Calu3 (cell line): ENCODE measurements around the gene LAMB4. TPM values are rescaled to one million over a fixed set of nuclear protein-coding genes. Genes with fewer than 3 reads are reported as not detected.

Experiments
- BruUV-seq: library from RNA; stranded (reverse); fragments of 400-500 nt; replicated peaks from 2 replicates; lab custom pipeline; 2021; lab: Mats Ljungman, UMichigan
- CTCF ChIA-PET: fragments of 300-600 bp; sonication (Branson Sonifier 250); formaldehyde crosslinking; loops from one replicate; lab custom pipeline; 2022; ENCODE audit warnings: antibody characterized with exemption; lab: Charles Lee
- DNase-seq: peaks from one replicate; pipeline ENCODE4 v3.0.0; 2022
- H3K27ac Mint-ChIP-seq: one replicate; pipeline ENCODE4 v1.8.0; 2022; ENCODE audit warnings: mixed read lengths; ENCODE audit not compliant: unreplicated experiment
- H3K27me3 Mint-ChIP-seq: one replicate; pipeline ENCODE4 v1.8.0; 2022; ENCODE audit warnings: mixed read lengths; ENCODE audit not compliant: unreplicated experiment
- H3K36me3 Mint-ChIP-seq: one replicate; pipeline ENCODE4 v1.8.0; 2022; ENCODE audit warnings: mild to moderate bottlenecking, moderate library complexity, mixed read lengths; ENCODE audit not compliant: insufficient read depth, unreplicated experiment
- H3K4me1 Mint-ChIP-seq: one replicate; pipeline ENCODE4 v1.8.0; 2022; ENCODE audit warnings: mild to moderate bottlenecking, low read depth, mixed read lengths; ENCODE audit not compliant: unreplicated experiment
- H3K4me3 Mint-ChIP-seq: one replicate; pipeline ENCODE4 v1.8.0; 2022; ENCODE audit warnings: mild to moderate bottlenecking, low read depth, moderate library complexity, mixed read lengths; ENCODE audit not compliant: unreplicated experiment
- H3K9me3 Mint-ChIP-seq: one replicate; pipeline ENCODE4 v1.8.0; 2022; ENCODE audit warnings: low read depth, mixed read lengths; ENCODE audit not compliant: unreplicated experiment
- intact Hi-C: fragments of 100-400 bp; cut with micrococcal nuclease; formaldehyde crosslinking; loops from one replicate; pipeline ENCODE4 v1.10.0; 2022; ENCODE audit not compliant: unreplicated experiment
- total RNA-seq: library from RNA; stranded (reverse); gene quantifications from 2 replicates; pipeline ENCODE4 v1.2.3, GENCODE V29; 2022
- TF ChIP-seq, protein P1 (sequence below): fragments of 200-600 bp; IDR thresholded peaks from one replicate; pipeline ENCODE4 v1.8.0; 2022; ENCODE audit warnings: antibody characterized with exemption; ENCODE audit not compliant: unreplicated experiment

The LAMB4 gene
- total RNA-seq, 1 experiment from 2014 or later, result not detected

DNA sequence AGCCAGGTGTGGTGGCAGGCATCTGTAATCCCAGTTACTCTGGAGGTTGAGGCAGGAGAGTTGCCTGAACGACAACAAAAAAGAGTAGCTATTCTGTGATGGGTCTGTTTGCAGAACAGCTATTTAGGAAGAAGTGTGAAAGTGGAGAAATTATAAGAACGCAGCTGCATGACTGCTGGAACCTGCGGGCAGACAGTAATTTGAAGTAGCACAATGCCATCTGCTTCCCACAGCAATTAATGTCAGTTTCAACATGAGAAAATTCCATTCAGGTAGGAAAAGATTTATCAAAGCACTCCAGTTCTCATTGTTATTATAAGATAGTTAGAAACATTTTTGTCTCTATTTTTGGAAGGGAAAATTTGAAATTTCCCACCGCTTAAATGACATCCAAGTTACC lies 148.7 kb downstream of the LAMB4 start:
- BruUV-seq, result no TSS peak
- Mint-ChIP-seq H3K27ac (no peak overlapping the region), H3K4me1 (no peaks in the 10 kb centered on the region), H3K4me3 (no peak overlapping the region), H3K27me3 (no peaks in the 10 kb centered on the region), H3K36me3 (peaks cover 11% of the 10 kb centered on the region), H3K9me3 (no peaks in the 10 kb centered on the region)
- DNase-seq, result no peak
- intact Hi-C loops, result no loop called here
- TF ChIP-seq, protein P1, sequence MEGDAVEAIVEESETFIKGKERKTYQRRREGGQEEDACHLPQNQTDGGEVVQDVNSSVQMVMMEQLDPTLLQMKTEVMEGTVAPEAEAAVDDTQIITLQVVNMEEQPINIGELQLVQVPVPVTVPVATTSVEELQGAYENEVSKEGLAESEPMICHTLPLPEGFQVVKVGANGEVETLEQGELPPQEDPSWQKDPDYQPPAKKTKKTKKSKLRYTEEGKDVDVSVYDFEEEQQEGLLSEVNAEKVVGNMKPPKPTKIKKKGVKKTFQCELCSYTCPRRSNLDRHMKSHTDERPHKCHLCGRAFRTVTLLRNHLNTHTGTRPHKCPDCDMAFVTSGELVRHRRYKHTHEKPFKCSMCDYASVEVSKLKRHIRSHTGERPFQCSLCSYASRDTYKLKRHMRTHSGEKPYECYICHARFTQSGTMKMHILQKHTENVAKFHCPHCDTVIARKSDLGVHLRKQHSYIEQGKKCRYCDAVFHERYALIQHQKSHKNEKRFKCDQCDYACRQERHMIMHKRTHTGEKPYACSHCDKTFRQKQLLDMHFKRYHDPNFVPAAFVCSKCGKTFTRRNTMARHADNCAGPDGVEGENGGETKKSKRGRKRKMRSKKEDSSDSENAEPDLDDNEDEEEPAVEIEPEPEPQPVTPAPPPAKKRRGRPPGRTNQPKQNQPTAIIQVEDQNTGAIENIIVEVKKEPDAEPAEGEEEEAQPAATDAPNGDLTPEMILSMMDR, result no peak
- CTCF ChIA-PET, result no interaction called here

DNA sequence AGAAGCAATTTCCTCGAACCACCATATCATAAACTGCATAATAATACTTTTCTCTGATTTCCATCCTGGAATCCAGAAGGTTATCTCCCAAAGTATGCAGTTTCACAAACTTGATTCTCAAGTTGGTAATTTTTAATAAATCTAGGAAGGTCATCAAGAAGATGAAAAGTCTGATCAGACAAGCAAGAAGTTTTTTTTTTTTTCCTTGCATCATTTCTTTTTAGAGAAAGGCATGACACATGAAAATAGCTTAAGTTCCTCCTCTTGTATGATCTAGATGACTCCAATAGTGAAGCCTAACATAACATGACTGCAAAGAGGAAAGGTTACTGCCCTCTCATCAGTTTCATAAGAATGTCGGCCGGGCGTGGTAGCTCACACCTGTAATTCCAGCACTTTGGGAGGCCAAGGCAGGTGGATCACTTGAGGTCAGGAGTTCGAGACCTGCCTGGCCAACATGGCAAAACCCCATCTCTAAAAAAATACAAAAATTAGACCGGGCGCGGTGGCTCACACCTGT lies 149.4 kb downstream of the LAMB4 start:
- BruUV-seq, result no TSS peak
- intact Hi-C loops, result no loop called here

DNA sequence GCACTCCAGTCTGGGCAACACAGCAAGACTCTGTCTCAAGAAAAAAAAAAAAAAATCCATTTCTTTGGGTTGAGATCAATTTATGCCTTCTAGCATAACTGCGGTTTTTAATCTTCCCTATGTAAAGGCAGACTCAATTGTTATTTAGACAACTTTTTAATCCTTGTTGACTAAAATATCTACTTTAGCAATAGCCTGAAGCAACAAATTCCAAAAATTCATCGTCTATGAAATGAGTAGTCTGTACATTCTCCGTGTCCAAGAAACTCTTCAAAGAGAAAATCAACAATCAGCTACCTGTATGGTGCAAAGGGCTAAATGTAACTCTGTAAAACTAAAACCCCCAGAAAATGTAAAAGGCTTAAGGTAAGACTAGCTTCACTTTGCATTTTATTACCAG lies 150.0 kb downstream of the LAMB4 start:
- Mint-ChIP-seq H3K27me3 (no peaks in the 10 kb centered on the region), H3K27ac (no peak overlapping the region), H3K9me3 (no peaks in the 10 kb centered on the region), H3K4me3 (no peak overlapping the region), H3K36me3 (peaks cover 10% of the 10 kb centered on the region), H3K4me1 (no peaks in the 10 kb centered on the region)
- DNase-seq, result no peak
- no TSS peak for BruUV-seq
- CTCF ChIA-PET, result no interaction called here
- intact Hi-C loops, result no loop called here
- TF ChIP-seq, protein P1, result no peak

More for the DNA sequence above, 149.4 kb downstream of the LAMB4 start:
- H3K4me1 Mint-ChIP-seq, result no peaks in the 10 kb centered on the region
- no peaks in the 10 kb centered on the region for H3K9me3 Mint-ChIP-seq
- H3K36me3 Mint-ChIP-seq, result peaks cover 9% of the 10 kb centered on the region
- H3K4me3 Mint-ChIP-seq, result no peak overlapping the region
- no peak for DNase-seq
- no peak overlapping the region for H3K27ac Mint-ChIP-seq
- no peaks in the 10 kb centered on the region for H3K27me3 Mint-ChIP-seq
- CTCF ChIA-PET, result interaction anchor here (0.6 kb wide), 1 partner anchor 12 kb away, joined by 3 read pairs; no protein-coding TSS in a partner anchor
- TF ChIP-seq, protein P1, result no peak

DNA sequence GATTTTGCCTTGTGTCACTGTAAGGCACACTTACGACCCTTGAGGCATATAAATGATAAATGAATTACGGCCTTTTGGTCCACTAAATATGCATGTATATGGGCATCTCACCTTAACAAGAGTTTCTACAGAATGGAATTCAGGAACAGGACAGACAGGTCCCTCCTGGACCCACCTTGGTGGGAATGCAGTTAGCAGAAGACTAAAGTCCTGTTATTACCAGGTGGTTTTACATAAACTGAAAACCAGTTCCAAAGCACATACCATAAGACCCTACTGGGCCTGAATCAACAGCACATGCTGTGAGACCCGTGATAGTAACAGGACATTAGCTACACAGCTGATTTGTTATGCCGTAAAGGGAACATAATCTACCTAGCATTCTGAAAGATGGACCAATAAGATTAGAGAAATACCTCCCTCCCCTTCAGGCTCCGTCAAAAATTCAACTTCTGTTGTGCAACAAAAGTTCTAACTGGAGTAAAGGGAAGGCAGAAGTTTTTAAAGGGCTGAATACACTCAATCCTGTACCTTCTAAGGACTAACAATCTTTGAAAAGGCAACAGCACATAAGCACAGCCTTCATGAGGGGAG lies 151.2 kb downstream of the LAMB4 start:
- TF ChIP-seq, protein P1, result no peak
- H3K4me3 Mint-ChIP-seq, result no peak overlapping the region
- H3K4me1 Mint-ChIP-seq, result no peaks in the 10 kb centered on the region
- no peaks in the 10 kb centered on the region for H3K9me3 Mint-ChIP-seq
- intact Hi-C loops, result no loop called here
- no peaks in the 10 kb centered on the region for H3K27me3 Mint-ChIP-seq
- peaks cover 6% of the 10 kb centered on the region for H3K36me3 Mint-ChIP-seq
- CTCF ChIA-PET, result interaction anchor here (0.7 kb wide), 1 partner anchor 30 kb away, joined by 3 read pairs; no protein-coding TSS in a partner anchor
- DNase-seq, result no peak
- no TSS peak for BruUV-seq
- H3K27ac Mint-ChIP-seq, result no peak overlapping the region
